Endothelial cell (in vitro differentiated cells): ENCODE measurements around the gene AVEN. TPM values are rescaled to one million over a fixed set of nuclear protein-coding genes. Genes with fewer than 3 reads are reported as not detected.

Experiments used
- DNase-seq: peaks from one replicate; pipeline ENCODE4 v3.0.0; 2021; ENCODE audit warnings: low spot score
- H3K27ac Mint-ChIP-seq: one replicate; pipeline ENCODE4 v1.8.0; 2021; ENCODE audit warnings: mixed read lengths, inconsistent platforms; ENCODE audit not compliant: unreplicated experiment
- H3K27me3 Mint-ChIP-seq: one replicate; pipeline ENCODE4 v1.8.0; 2021; ENCODE audit warnings: mild to moderate bottlenecking, moderate library complexity, mixed read lengths, inconsistent platforms; ENCODE audit not compliant: unreplicated experiment
- H3K36me3 Mint-ChIP-seq: one replicate; pipeline ENCODE4 v1.8.0; 2021; ENCODE audit warnings: mild to moderate bottlenecking, low read depth, mixed read lengths, inconsistent platforms; ENCODE audit not compliant: unreplicated experiment
- H3K4me1 Mint-ChIP-seq: one replicate; pipeline ENCODE4 v1.8.0; 2021; ENCODE audit warnings: mild to moderate bottlenecking, mixed read lengths, inconsistent platforms; ENCODE audit not compliant: unreplicated experiment
- H3K4me3 Mint-ChIP-seq: one replicate; pipeline ENCODE4 v1.8.0; 2021; ENCODE audit warnings: mild to moderate bottlenecking, mixed read lengths, inconsistent platforms; ENCODE audit not compliant: unreplicated experiment
- H3K9me3 Mint-ChIP-seq: one replicate; pipeline ENCODE4 v1.8.0; 2021; ENCODE audit warnings: mixed read lengths, inconsistent platforms; ENCODE audit not compliant: unreplicated experiment
- total RNA-seq: library from RNA; stranded (reverse); fragmentation: NEBNext Ultra II Directional; extraction: Animal tissue kit (Norgen Biotek cat#: 25700); gene quantifications from one replicate; pipeline ENCODE4 v1.2.1, GENCODE V29; 2021; ENCODE audit not compliant: unreplicated experiment
- TF ChIP-seq, protein P1 (sequence below): fragments of 200-600 bp; sonication (generic); IDR thresholded peaks from one replicate; pipeline ENCODE4 v1.5.0; 2021; ENCODE audit warnings: antibody characterized with exemption; ENCODE audit not compliant: unreplicated experiment

The AVEN gene
- total RNA-seq, 1 donor from 2014 or later = 14.8 TPM

DNA sequence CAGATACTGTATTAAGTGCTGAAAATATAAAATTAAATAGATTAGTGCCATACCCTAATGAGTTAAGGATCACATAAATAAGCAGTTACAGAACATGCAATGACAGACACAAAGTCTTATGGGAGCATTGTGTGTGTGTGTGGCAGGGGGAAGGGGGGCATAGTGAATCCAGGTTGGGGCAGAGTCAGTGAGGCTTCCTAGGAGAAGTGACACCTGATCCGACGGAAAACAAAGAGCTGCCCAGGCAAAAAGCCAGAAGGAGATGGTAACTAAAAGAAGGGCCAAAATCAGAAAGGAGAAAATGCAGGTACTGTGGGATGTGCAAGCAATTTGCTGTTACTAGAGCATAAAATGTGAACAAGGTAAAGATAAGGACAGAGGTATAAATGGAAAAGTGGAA lies 150.8 kb downstream of the AVEN start:
- DNase-seq = no peak
- TF ChIP-seq, protein P1, sequence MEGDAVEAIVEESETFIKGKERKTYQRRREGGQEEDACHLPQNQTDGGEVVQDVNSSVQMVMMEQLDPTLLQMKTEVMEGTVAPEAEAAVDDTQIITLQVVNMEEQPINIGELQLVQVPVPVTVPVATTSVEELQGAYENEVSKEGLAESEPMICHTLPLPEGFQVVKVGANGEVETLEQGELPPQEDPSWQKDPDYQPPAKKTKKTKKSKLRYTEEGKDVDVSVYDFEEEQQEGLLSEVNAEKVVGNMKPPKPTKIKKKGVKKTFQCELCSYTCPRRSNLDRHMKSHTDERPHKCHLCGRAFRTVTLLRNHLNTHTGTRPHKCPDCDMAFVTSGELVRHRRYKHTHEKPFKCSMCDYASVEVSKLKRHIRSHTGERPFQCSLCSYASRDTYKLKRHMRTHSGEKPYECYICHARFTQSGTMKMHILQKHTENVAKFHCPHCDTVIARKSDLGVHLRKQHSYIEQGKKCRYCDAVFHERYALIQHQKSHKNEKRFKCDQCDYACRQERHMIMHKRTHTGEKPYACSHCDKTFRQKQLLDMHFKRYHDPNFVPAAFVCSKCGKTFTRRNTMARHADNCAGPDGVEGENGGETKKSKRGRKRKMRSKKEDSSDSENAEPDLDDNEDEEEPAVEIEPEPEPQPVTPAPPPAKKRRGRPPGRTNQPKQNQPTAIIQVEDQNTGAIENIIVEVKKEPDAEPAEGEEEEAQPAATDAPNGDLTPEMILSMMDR = no peak
- H3K27ac Mint-ChIP-seq = no peak overlapping the region
- no peaks in the 10 kb centered on the region for H3K9me3 Mint-ChIP-seq
- no peaks in the 10 kb centered on the region for H3K27me3 Mint-ChIP-seq
- no peak overlapping the region for H3K4me3 Mint-ChIP-seq
- no peaks in the 10 kb centered on the region for H3K4me1 Mint-ChIP-seq
- no peaks in the 10 kb centered on the region for H3K36me3 Mint-ChIP-seq

DNA sequence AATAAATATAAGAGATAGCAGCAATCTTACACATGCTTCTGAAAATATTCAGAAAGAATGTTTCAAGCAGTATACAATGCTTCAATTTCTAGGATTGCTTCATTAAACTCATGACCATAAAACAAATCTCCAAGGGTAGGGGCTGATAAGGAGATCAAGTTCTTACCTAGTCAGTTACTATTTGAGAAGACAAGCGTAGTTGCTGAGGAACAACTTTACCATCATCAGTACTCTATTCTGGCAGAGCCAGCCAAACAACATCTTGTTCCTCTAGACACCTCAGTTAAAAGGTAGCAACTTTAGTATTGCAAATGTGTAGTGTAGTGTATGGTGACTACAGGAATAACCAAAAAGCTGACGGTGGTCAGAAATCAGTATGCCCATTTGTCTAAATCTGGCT lies 156.1 kb downstream of the AVEN start:
- Mint-ChIP-seq H3K4me1 (no peaks in the 10 kb centered on the region), H3K9me3 (no peaks in the 10 kb centered on the region), H3K36me3 (no peaks in the 10 kb centered on the region), H3K27me3 (no peaks in the 10 kb centered on the region), H3K4me3 (no peak overlapping the region), H3K27ac (no peak overlapping the region)
- no peak for DNase-seq
- TF ChIP-seq, protein P1 = no peak

DNA sequence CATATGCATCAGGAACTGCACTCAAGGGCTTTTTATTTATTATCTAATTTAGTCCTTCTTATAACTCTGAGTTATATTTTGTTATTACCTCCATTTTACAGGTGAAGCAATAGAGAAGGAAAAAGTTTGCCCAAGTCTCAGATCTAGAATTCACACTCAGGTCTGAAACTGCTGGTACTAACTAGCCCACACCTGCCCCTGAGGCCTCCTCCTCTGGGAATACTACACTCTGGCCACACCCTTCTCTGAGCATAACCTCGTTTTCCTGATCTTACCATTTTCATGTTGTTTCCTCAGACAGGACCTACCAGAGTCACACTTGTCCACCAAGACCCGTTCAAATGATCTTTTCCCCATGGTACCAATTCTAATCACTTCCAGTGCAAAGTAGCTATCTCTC lies 164.8 kb downstream of the AVEN start:
- DNase-seq = no peak
- TF ChIP-seq, protein P1 = no peak
- no peak overlapping the region for H3K4me3 Mint-ChIP-seq
- no peaks in the 10 kb centered on the region for H3K9me3 Mint-ChIP-seq
- no peaks in the 10 kb centered on the region for H3K4me1 Mint-ChIP-seq
- H3K36me3 Mint-ChIP-seq = no peaks in the 10 kb centered on the region
- H3K27ac Mint-ChIP-seq = no peak overlapping the region
- no peaks in the 10 kb centered on the region for H3K27me3 Mint-ChIP-seq

DNA sequence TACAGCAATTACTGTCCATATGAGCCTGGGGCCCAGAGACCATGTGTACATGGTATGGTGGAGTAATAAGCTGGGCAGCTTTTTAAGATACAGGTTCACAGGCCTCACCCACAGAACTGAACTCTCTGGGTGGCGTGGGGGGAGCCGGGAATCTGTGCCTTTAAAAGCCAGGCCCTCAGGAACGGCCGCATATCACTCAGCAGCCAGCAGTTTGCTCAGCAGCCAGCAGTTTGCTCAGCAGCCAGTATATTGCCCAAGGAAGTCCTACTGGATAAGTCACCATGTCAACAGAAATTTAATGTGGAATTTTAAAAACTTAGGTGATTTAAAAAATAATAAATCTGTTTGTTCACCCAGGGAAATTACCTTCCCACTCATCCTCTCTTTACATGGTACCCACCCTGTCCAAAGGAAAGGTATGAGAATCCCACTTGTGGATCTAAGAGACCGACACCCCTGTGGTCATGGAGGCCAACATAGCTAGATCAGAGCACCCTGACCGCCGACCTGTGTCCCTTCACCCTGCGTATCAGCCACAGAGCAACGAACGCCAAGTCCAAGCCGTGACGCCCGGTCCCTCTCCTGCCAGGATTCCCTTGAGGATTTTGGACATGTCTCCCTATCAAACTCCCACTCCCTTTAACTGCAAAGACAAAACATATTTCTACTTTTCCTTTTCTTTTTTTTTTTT lies 166.4 kb downstream of the AVEN start:
- H3K36me3 Mint-ChIP-seq = no peaks in the 10 kb centered on the region

DNA sequence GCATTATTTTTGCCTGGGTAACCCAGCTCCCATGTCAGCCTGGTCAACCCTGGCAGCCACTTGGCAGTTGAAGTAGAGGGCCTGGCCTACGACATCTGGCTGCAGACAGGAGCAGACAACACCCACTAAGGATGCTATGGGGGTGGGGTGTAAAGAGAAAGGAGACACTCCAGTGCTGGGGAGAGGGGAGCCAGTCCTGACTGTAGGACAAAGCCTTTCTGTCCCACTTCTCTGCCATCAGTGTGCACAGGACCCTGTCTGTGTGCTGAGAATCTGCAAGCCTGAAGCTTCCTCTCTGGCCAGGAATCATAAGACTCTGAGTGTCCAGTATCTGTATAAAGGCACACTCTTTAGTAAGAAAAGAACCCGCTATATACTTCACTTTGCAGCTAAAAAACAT lies 167.0 kb downstream of the AVEN start:
- Mint-ChIP-seq H3K9me3 (no peaks in the 10 kb centered on the region), H3K4me3 (no peak overlapping the region), H3K27ac (no peak overlapping the region), H3K4me1 (no peaks in the 10 kb centered on the region), H3K27me3 (no peaks in the 10 kb centered on the region), H3K36me3 (no peaks in the 10 kb centered on the region)
- TF ChIP-seq, protein P1 = no peak
- DNase-seq = no peak

More for the DNA sequence above, 166.4 kb downstream of the AVEN start:
- H3K4me1 Mint-ChIP-seq = no peaks in the 10 kb centered on the region
- no peak for DNase-seq
- H3K27ac Mint-ChIP-seq = no peak overlapping the region
- H3K9me3 Mint-ChIP-seq = no peaks in the 10 kb centered on the region
- H3K27me3 Mint-ChIP-seq = no peaks in the 10 kb centered on the region
- TF ChIP-seq, protein P1 = no peak
- no peak overlapping the region for H3K4me3 Mint-ChIP-seq
